KMS-11 (cell line): ENCODE measurements around the gene GRID1.

Source experiments
- H2AFZ ChIP-seq: fragments of 200-600 bp; sonication (generic); 2 replicates; pipeline ENCODE4 v1.6.1; 2016; ENCODE audit warnings: antibody characterized with exemption, mixed run types, low read depth
- H3K27ac ChIP-seq: fragments of 200-600 bp; sonication (generic); 2 replicates; pipeline ENCODE4 v1.6.1; 2016; ENCODE audit warnings: mild to moderate bottlenecking, mixed run types
- H3K27me3 ChIP-seq: fragments of 200-600 bp; sonication (generic); 2 replicates; pipeline ENCODE4 v1.6.1; 2017; ENCODE audit warnings: mild to moderate bottlenecking, low read depth, mixed run types, moderate library complexity; ENCODE audit not compliant: insufficient read depth
- H3K36me3 ChIP-seq: fragments of 200-600 bp; sonication (generic); 2 replicates; pipeline ENCODE4 v1.6.1; 2017; ENCODE audit warnings: mild to moderate bottlenecking, mixed run types; ENCODE audit not compliant: insufficient read depth
- H3K4me1 ChIP-seq: fragments of 200-600 bp; sonication (generic); 2 replicates; pipeline ENCODE4 v1.6.1; 2016; ENCODE audit warnings: mild to moderate bottlenecking, low read depth, mixed run types; ENCODE audit not compliant: poor library complexity, severe bottlenecking
- H3K4me2 ChIP-seq: fragments of 200-600 bp; sonication (generic); 2 replicates; pipeline ENCODE4 v1.7.0; 2016; ENCODE audit warnings: mild to moderate bottlenecking, mixed run types
- H3K4me3 ChIP-seq: fragments of 200-600 bp; sonication (generic); IDR thresholded peaks from 2 replicates; pipeline ENCODE4 v1.6.1; 2017; ENCODE audit warnings: low read depth, low read length, mixed read lengths; ENCODE audit not compliant: insufficient read depth
- H3K79me2 ChIP-seq: fragments of 200-600 bp; sonication (generic); 2 replicates; pipeline ENCODE4 v1.6.1; 2016; ENCODE audit warnings: low read depth, mixed run types; ENCODE audit not compliant: insufficient read depth
- H3K9ac ChIP-seq: fragments of 200-600 bp; sonication (generic); 2 replicates; pipeline ENCODE4 v1.6.1; 2016; ENCODE audit warnings: mild to moderate bottlenecking, mixed run types
- H4K20me1 ChIP-seq: fragments of 200-600 bp; sonication (generic); 2 replicates; pipeline ENCODE4 v1.6.1; 2016; ENCODE audit warnings: mild to moderate bottlenecking, mixed run types; ENCODE audit not compliant: insufficient read depth
- CTCF ChIP-seq: fragments of 200-600 bp; sonication (generic); conservative IDR thresholded peaks from 2 replicates; pipeline ENCODE4 v1.6.1; 2017; ENCODE audit warnings: low read depth, mild to moderate bottlenecking, antibody characterized with exemption, low read length, moderate library complexity, mixed read lengths

The GRID1 gene

GRCh38 chr10:86366033-86366901 is at the start of gene GRID1:
Gene GRID1, minus strand, starts transcription at chr10:86366795.
- Histone ChIP-seq H3K4me3 (no peak within 1 kb of the TSS), H2AFZ (peak within 1 kb of the TSS; percentile 88), H3K4me1 (no peaks in the 10 kb centered on the region), H3K36me3 (no peaks in the 10 kb centered on the region), H3K9ac (peak within 1 kb of the TSS; percentile 55; the same call in 1 of the 2 replicates), H3K27me3 (no peaks in the 10 kb centered on the region), H3K79me2 (no peaks in the 10 kb centered on the region), H3K27ac (no peak within 1 kb of the TSS), H4K20me1 (no peaks in the 10 kb centered on the region), H3K4me2 (peak within 1 kb of the TSS; percentile 60)
- TF ChIP-seq CTCF: no peak

GRCh38 chr10:86415583-86415982 is 49.0 kb upstream of the GRID1 start:
- no peak overlapping the region for H3K9ac ChIP-seq
- H3K4me1 ChIP-seq: no peaks in the 10 kb centered on the region
- H3K4me3 ChIP-seq: no peak overlapping the region
- no peak overlapping the region for H3K27ac ChIP-seq
- no peaks in the 10 kb centered on the region for H3K27me3 ChIP-seq
- H3K4me2 ChIP-seq: no peak overlapping the region
- H4K20me1 ChIP-seq: no peaks in the 10 kb centered on the region
- H3K79me2 ChIP-seq: no peaks in the 10 kb centered on the region
- H3K36me3 ChIP-seq: no peaks in the 10 kb centered on the region
- no peak for TF ChIP-seq CTCF
- no peak overlapping the region for H2AFZ ChIP-seq

- no peak overlapping the region for H3K4me3 ChIP-seq
- no peak overlapping the region for H2AFZ ChIP-seq
- no peaks in the 10 kb centered on the region for H4K20me1 ChIP-seq
- H3K27me3 ChIP-seq: no peaks in the 10 kb centered on the region
- H3K4me1 ChIP-seq: no peaks in the 10 kb centered on the region
- no peak overlapping the region for H3K4me2 ChIP-seq
- H3K9ac ChIP-seq: no peak overlapping the region
- H3K79me2 ChIP-seq: no peaks in the 10 kb centered on the region
- no peaks in the 10 kb centered on the region for H3K36me3 ChIP-seq
- no peak for TF ChIP-seq CTCF
- no peak overlapping the region for H3K27ac ChIP-seq
These were observed 48.5 kb upstream of the GRID1 start for GRCh38 chr10:86415116-86415515.

GRCh38 chr10:86413046-86413728 is 46.6 kb upstream of the GRID1 start:
- Histone ChIP-seq H3K4me1 (no peaks in the 10 kb centered on the region), H3K27ac (no peak overlapping the region), H3K27me3 (no peaks in the 10 kb centered on the region), H3K9ac (no peak overlapping the region), H3K79me2 (no peaks in the 10 kb centered on the region), H3K4me2 (no peak overlapping the region), H3K4me3 (no peak overlapping the region), H2AFZ (no peak overlapping the region), H4K20me1 (no peaks in the 10 kb centered on the region), H3K36me3 (no peaks in the 10 kb centered on the region)
- TF ChIP-seq CTCF: no peak
